ENCODE measurements around the gene MAF.

Gene MAF

GRCh38 chr16:79610771-79611170, 10.2 kb upstream of the MAF start:
- no peak for DNase-seq

- no peak for DNase-seq
Measured at GRCh38 chr16:79609861-79610260, 9.3 kb upstream of the MAF start.

- no peak for DNase-seq
Measured at GRCh38 chr16:79608976-79609375, 8.4 kb upstream of the MAF start.

GRCh38 chr16:79607587-79607986, 7.0 kb upstream of the MAF start:
- DNase-seq: no peak

GRCh38 chr16:79605999-79606398, 5.5 kb upstream of the MAF start:
- DNase-seq: no peak

- DNase-seq: no peak
Measured at GRCh38 chr16:79603055-79603454, 2.5 kb upstream of the MAF start.

GRCh38 chr16:79602628-79603014, 2.1 kb upstream of the MAF start:
- peak in 1 of 5 donors; percentile 65 for DNase-seq

GRCh38 chr16:79601931-79602627, 1.5 kb upstream of the MAF start:
- DNase-seq: peak; percentile 61 to 87 (median 82)

GRCh38 chr16:79601092-79601930, 774 bp upstream of the MAF start:
- DNase-seq: peak; percentile 14 to 52 (median 19)

GRCh38 chr16:79599837-79600637, 500 bp downstream of the MAF start:
- peak in 4 of 5 donors; percentile 28 to 63 (median 46) for DNase-seq

GRCh38 chr16:79599256-79599836, 1.2 kb downstream of the MAF start:
- DNase-seq: peak in 3 of 5 donors; percentile 17 to 22 (median 18)

GRCh38 chr16:79598348-79599181, 2.0 kb downstream of the MAF start:
- DNase-seq: peak; percentile 10 to 78 (median 22)

GRCh38 chr16:79598063-79598347, 2.5 kb downstream of the MAF start:
- no peak for DNase-seq

GRCh38 chr16:79597277-79598062, 3.1 kb downstream of the MAF start:
- DNase-seq: no peak

GRCh38 chr16:79595931-79596450, 4.5 kb downstream of the MAF start:
- no peak for DNase-seq

- no peak for DNase-seq
Measured at GRCh38 chr16:79595231-79595641, 5.3 kb downstream of the MAF start.

GRCh38 chr16:79593754-79594153, 6.8 kb downstream of the MAF start:
- DNase-seq: no peak

- no peak for DNase-seq
Measured at GRCh38 chr16:79593074-79593531, 7.4 kb downstream of the MAF start.

GRCh38 chr16:79592186-79592585, 8.4 kb downstream of the MAF start:
- DNase-seq: no peak

- no peak for DNase-seq
Measured at GRCh38 chr16:79589601-79590102, 10.9 kb downstream of the MAF start.

GRCh38 chr16:79587897-79588296, 12.6 kb downstream of the MAF start:
- no peak for DNase-seq

Data from T-helper 1 cell (primary cell).